Activated T-helper 17 cell treated with anti-CD3 and anti-CD28 coated beads, Interleukin-2, amount 50 U/mL, for 72 hours (primary cell): ENCODE data around the gene CDH23. TPM values are rescaled to one million over a fixed set of nuclear protein-coding genes. Genes with fewer than 3 reads are reported as not detected.

Experiments used
- ATAC-seq: fragments of 150-1000 bp; cut with Tn5 transposase; replicated peaks from 2 replicates; pipeline ENCODE4 v1.10.0; 2021; ENCODE audit warnings: mild to moderate bottlenecking, moderate library complexity
- H3K27ac Mint-ChIP-seq: one replicate; pipeline ENCODE4 v1.8.0; 2022; ENCODE audit warnings: mixed read lengths
- H3K27me3 Mint-ChIP-seq: one replicate; pipeline ENCODE4 v1.8.0; 2022; ENCODE audit warnings: mixed read lengths
- H3K36me3 Mint-ChIP-seq: one replicate; pipeline ENCODE4 v1.8.0; 2022; ENCODE audit warnings: low read depth, mild to moderate bottlenecking, mixed read lengths
- H3K4me1 Mint-ChIP-seq: one replicate; pipeline ENCODE4 v1.8.0; 2022; ENCODE audit warnings: mixed read lengths
- H3K4me3 Mint-ChIP-seq: one replicate; pipeline ENCODE4 v1.8.0; 2022; ENCODE audit warnings: mild to moderate bottlenecking, mixed read lengths
- H3K9me3 Mint-ChIP-seq: one replicate; pipeline ENCODE4 v1.8.0; 2022; ENCODE audit warnings: mixed read lengths
- total RNA-seq, 2 donors: library from RNA; stranded (reverse); gene quantifications; one replicate each; pipeline ENCODE4 v1.2.3, GENCODE V29; 2022

CDH23 gene
- total RNA-seq, 2 donors from 2014 or later: 0.09 to 16.2 TPM

DNA sequence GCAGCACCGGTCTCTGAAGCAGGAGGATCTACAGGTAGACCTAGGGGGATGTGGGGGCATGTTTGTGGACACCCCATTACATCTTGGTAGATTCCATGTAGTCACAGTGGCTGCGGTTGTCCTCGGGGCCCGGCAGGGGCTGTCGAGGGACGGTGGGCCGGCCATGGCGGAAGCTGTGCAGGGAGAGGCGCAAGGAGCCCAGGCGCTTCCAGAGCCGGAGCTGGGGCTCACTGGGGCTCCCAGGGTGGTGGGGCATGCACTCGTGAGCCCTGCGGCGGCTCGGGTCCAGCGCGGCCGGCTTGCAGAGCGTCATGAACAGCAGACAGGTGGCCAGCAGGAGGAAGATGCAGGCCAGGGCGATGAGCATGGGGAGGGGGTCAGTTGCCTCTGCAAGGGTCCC, 319.1 kb downstream of the CDH23 start:
- Mint-ChIP-seq H3K4me3 (peak overlapping the region; percentile 89), H3K4me1 (peaks cover 29% of the 10 kb centered on the region), H3K36me3 (peaks cover 14% of the 10 kb centered on the region), H3K27me3 (no peaks in the 10 kb centered on the region), H3K27ac (peak overlapping the region; percentile 99), H3K9me3 (no peaks in the 10 kb centered on the region)
- no peak for ATAC-seq

DNA sequence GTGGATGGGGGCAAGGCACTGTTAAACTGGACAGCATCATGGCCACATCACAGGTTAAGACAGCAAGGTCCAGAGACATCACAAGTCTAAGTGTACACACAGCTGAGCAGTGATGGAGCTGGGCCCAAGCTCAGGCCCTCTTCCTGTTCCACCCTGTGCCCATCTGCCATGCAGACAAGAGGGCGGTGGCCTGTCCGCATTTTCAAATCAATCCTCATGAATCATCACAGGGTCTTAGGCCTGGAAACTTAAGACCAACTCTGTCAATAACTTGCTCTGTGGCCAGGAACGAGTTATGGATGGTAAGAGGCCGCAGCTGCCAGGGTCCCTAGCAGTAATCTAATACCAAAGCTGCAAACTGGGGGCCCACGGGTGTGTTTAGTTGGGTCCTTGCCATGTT, 319.7 kb downstream of the CDH23 start:
- no peak for ATAC-seq
- Mint-ChIP-seq H3K36me3 (peaks cover 14% of the 10 kb centered on the region), H3K4me1 (peaks cover 29% of the 10 kb centered on the region), H3K27me3 (no peaks in the 10 kb centered on the region), H3K4me3 (peak overlapping the region; percentile 89), H3K9me3 (no peaks in the 10 kb centered on the region), H3K27ac (peak overlapping the region; percentile 99)

DNA sequence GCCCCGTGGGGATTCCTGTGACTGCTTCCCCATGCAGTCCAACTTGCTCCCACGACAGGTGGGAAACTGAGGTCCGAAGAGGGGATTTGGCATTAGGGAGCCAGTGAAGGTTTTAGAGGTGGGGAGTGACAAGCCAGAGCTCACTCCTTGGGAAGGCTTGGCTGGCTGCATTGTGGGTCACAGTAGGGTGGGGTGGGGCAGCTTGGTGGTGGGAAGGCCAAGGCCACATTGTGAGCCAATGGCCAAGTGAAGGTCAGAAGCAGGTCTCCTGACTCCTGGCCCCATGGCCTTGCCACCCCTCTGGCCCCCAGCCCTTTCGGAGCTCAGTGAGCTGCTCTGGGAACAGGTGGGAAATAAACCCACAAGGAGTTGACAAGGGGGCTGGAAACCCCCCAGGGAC, 320.3 kb downstream of the CDH23 start:
- peaks cover 14% of the 10 kb centered on the region for H3K36me3 Mint-ChIP-seq
- no peaks in the 10 kb centered on the region for H3K9me3 Mint-ChIP-seq
- H3K27ac Mint-ChIP-seq: peak overlapping the region; percentile 56
- no peaks in the 10 kb centered on the region for H3K27me3 Mint-ChIP-seq
- H3K4me1 Mint-ChIP-seq: peaks cover 36% of the 10 kb centered on the region
- ATAC-seq: no peak
- H3K4me3 Mint-ChIP-seq: peak overlapping the region; percentile 32

DNA sequence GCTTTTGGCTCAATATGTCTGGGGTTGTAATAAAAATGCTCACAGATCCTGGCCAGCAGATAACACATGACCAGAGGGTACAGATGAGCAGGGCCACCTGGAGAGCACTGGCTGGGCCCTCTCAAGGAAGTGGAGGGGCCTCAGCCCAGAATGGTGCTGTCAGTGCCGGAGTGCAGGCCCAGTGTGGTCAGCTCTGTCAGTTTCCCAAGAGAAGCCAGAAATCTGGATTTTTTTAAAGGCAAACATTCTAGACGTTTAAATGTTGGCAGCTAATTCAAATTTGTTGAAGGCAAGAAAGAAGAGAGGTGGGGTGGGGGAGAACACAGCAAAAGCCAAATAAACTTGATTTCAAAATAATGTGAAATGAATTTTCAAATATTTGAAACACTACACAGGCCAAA, 320.8 kb downstream of the CDH23 start:
- no peaks in the 10 kb centered on the region for H3K9me3 Mint-ChIP-seq
- H3K27me3 Mint-ChIP-seq: no peaks in the 10 kb centered on the region
- peaks cover 41% of the 10 kb centered on the region for H3K4me1 Mint-ChIP-seq
- H3K27ac Mint-ChIP-seq: peak overlapping the region; percentile 56
- peaks cover 14% of the 10 kb centered on the region for H3K36me3 Mint-ChIP-seq
- H3K4me3 Mint-ChIP-seq: peak overlapping the region; percentile 32
- no peak for ATAC-seq

DNA sequence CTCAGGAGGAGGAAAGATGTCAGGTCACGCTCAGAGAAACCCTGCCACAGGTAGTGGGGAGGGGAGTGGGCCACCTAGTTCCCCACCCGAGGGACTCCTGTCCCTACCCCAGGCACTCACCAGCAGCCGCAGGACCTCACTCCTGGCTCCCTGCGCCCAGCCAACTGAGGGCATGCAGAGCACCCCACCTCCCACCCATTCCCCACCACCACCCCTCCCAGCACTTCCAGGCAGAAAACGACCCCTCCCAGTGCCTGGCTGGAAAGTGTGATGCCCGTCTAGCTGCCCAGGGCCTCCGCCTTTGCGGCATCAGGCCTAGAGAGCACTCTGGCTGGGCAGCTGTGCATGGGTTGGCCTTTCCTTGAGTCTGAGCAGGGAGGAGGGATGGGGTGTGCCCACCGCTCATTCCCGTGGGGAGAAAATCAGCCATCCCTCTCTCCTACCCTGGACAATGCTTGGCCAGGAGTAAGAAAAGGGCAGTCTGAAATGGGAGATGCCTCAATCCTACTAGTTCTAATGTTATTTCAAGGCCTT, 321.5 kb downstream of the CDH23 start:
- ATAC-seq: no peak
- Mint-ChIP-seq H3K27me3 (no peaks in the 10 kb centered on the region), H3K27ac (no peak overlapping the region)

DNA sequence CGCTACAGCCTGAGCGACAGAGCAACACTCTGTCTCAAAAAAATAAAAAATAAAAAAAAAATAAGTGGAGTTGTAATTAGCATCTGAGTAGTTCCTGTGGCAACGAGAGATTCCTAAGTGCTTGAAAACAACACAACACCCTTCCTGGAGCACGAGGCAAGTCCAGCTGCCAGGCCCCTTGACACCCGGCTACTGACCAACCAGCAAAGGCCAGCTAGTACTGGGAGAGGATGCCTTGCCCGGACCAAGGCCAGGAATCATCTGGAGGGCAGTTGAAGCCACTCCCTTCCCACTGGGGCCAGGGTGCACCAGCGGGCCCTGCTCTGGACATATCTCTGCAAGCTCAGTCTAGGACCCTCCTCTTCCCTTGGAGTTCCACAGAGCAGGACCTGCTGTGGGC, 322.3 kb downstream of the CDH23 start:
- peaks cover 14% of the 10 kb centered on the region for H3K36me3 Mint-ChIP-seq
- H3K27me3 Mint-ChIP-seq: no peaks in the 10 kb centered on the region
- H3K4me1 Mint-ChIP-seq: peaks cover 35% of the 10 kb centered on the region
- ATAC-seq: no peak
- no peaks in the 10 kb centered on the region for H3K9me3 Mint-ChIP-seq
- no peak overlapping the region for H3K4me3 Mint-ChIP-seq
- no peak overlapping the region for H3K27ac Mint-ChIP-seq

More for the DNA sequence above, 321.5 kb downstream of the CDH23 start:
- no peak overlapping the region for H3K4me3 Mint-ChIP-seq
- H3K36me3 Mint-ChIP-seq: peaks cover 14% of the 10 kb centered on the region
- no peaks in the 10 kb centered on the region for H3K9me3 Mint-ChIP-seq
- H3K4me1 Mint-ChIP-seq: peaks cover 39% of the 10 kb centered on the region

DNA sequence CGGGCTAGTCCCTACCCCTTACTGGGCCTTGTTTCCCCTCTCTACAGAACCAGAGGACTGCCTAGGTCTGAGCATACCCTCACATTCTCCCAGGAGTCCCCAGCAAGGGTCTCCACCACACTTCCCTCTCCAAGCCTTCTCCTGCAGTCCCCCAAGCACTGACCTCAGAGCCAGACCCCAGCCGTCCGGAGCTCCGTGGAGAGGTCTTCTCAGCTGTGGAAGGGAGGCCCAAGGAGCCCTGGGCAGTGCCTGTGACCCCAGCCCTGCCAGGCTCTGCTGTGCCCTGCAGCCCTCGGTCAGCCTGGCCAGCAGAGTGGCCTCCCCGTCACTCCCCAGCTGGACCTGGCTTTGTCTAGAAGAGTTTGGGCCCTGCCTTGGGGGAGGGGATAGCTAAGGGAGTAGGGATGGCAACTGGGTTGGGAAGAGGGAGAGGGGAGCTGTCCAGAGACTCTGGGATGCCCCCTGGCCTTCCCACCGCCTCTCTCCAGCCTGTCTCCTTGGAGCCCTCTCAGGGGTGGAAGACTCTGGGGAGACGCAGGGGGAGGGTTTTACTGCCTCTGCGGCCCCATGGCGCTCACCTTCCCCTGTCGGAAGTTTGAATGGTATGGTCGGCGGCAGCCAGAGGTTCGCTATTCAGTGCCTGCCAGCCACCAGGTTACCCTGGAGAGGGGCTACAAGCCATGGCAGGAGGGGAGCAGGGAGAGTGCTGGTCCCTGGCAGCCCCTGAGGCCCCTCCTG, 322.9 kb downstream of the CDH23 start, which contains the start of gene C10orf105:
C10orf105 (minus strand) TSS at position 315 of the 738 bp plus-strand sequence. CDS start 3,441 bp downstream, outside the sequence.
- H3K27me3 Mint-ChIP-seq: no peaks in the 10 kb centered on the region
- H3K36me3 Mint-ChIP-seq: peaks cover 8% of the 10 kb centered on the region
- ATAC-seq: no peak
- H3K4me3 Mint-ChIP-seq: no peak within 1 kb of the TSS
- no peaks in the 10 kb centered on the region for H3K9me3 Mint-ChIP-seq
- peak within 1 kb of the TSS; percentile 70 for H3K27ac Mint-ChIP-seq
- H3K4me1 Mint-ChIP-seq: peaks cover 30% of the 10 kb centered on the region

DNA sequence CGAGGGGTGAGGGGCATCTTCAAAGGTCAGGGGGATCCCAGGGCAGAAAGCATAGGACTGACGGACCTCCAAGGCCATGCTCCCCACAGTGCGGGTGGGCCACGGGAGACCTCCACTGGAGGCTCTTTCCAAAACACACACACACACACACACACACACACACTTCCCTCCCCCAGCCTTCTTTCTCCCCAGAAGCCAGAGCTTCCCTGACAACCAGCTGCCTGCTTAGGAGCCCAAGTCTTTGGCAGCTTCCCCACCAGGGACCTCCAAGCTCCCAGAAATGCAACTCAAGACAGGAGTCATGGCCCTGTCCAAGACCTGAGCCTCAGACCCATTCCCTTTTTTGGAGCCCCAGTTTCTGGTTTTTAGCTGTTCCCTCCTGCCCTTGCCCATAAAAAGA, 323.6 kb downstream of the CDH23 start:
- Mint-ChIP-seq H3K9me3 (no peaks in the 10 kb centered on the region), H3K4me3 (no peak overlapping the region), H3K4me1 (peaks cover 27% of the 10 kb centered on the region), H3K27me3 (no peaks in the 10 kb centered on the region), H3K27ac (peak overlapping the region; percentile 70), H3K36me3 (peaks cover 5% of the 10 kb centered on the region)
- ATAC-seq: no peak

DNA sequence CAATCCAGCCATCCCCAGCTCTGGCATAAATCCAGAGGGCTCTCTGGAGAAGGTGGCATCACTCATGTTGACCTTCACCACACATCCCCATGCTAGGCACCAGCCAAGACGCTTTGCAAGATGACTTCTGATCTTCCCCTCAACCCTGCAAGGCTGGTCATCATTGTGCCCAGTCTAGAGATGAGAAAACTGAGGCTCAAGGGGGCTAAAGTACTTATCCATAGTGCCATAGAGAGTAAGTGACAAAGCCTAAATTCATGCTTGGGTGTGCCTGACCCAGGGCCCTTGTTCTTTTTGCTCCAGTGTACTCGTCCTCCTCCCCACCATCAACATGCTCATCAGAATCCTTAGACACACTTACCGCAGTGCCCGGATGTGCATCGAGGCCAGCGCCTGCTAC, 324.6 kb downstream of the CDH23 start:
- H3K27me3 Mint-ChIP-seq: no peaks in the 10 kb centered on the region

DNA sequence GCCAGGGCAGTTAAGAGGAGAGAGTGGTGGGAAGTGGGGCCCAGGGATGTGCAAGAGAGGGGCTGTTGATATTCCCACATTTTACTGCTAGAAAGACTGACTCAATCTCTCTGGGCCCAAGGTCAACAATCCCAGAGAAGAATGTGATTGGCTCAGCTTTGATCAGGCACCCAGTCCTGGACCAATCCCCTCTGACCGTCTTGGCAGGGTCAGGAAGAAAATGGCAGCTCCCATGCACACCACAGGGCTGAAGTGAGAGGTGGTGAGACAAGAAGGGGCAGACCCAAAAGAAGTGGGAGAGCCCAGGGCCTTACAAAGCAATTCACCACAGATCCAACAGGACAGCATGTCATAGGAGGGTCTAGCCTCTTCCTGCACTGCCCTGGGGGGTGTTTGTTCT, 326.1 kb downstream of the CDH23 start:
- H3K9me3 Mint-ChIP-seq: no peaks in the 10 kb centered on the region

More for the DNA sequence above, 324.6 kb downstream of the CDH23 start:
- ATAC-seq: no peak
- Mint-ChIP-seq H3K4me1 (peaks cover 27% of the 10 kb centered on the region), H3K9me3 (no peaks in the 10 kb centered on the region), H3K36me3 (no peaks in the 10 kb centered on the region), H3K27ac (peak overlapping the region; percentile 98), H3K4me3 (no peak overlapping the region)

DNA sequence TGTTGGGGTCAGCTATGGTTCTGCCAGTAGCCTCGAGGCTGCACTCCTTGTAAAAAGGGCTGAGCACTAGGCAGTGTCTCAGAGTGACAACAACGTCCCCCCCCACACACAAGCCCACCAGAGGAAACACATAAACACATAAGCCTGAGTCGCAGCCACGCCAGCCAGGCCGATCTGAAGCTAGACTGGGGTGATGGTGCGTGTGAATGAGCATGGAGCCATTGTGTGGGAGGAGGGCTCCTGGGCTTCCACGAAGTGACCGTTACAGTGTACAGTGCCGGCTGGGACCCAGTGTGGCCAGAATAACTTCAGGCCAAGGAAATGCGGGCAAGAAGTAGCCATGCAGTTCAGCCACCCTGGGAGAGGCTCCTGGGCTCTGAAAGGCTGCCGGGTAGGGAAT, 326.6 kb downstream of the CDH23 start:
- Mint-ChIP-seq H3K27ac (peak overlapping the region; percentile 98), H3K27me3 (no peaks in the 10 kb centered on the region), H3K4me1 (peaks cover 38% of the 10 kb centered on the region), H3K4me3 (peak overlapping the region; percentile 90), H3K36me3 (no peaks in the 10 kb centered on the region), H3K9me3 (no peaks in the 10 kb centered on the region)
- ATAC-seq: no peak

More for the DNA sequence above, 326.1 kb downstream of the CDH23 start:
- Mint-ChIP-seq H3K27ac (peak overlapping the region; percentile 98), H3K4me3 (peak overlapping the region; percentile 90), H3K27me3 (no peaks in the 10 kb centered on the region), H3K36me3 (no peaks in the 10 kb centered on the region), H3K4me1 (peaks cover 37% of the 10 kb centered on the region)
- no peak for ATAC-seq

DNA sequence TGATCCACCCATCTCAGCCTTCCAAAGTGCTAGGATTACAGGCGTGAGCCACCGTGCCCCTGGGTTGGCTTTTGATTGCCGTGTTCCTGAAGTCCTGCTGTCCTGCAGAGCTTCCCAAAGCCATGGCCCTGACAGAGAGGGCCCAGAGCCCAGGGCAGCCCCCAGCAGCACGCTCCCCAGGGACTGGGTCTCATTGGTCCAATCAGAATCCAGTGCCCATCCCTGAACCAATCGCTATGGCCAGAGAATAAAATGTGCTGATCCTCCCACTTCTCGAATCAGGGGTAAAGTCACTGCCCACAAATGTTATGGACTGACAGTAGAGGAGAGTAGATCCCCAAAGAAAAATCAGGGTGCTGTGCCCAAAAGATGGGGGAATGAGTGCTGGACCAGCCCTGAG, 327.8 kb downstream of the CDH23 start:
- no peak for ATAC-seq
- Mint-ChIP-seq H3K4me1 (peaks cover 38% of the 10 kb centered on the region), H3K27ac (peak overlapping the region; percentile 98), H3K9me3 (no peaks in the 10 kb centered on the region), H3K36me3 (no peaks in the 10 kb centered on the region), H3K4me3 (peak overlapping the region; percentile 90), H3K27me3 (no peaks in the 10 kb centered on the region)

DNA sequence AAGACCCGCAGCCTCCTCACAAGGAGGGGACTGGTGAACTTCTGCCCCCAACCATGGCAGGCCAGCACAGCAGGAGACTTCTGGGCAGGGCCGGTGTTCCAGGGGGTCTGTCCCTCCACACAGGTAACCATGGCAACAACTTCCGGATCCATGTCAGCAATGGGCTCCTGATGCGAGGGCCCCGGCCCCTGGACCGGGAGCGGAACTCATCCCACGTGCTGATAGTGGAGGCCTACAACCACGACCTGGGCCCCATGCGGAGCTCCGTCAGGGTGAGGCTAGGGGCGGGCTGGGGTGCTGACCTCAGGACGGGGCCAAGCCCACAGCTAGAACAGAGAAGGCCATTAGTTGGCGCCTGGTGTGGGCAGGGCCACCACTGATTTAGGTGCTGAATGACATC, 328.5 kb downstream of the CDH23 start:
- no peaks in the 10 kb centered on the region for H3K36me3 Mint-ChIP-seq
- no peaks in the 10 kb centered on the region for H3K27me3 Mint-ChIP-seq
- H3K9me3 Mint-ChIP-seq: no peaks in the 10 kb centered on the region
- H3K4me1 Mint-ChIP-seq: peaks cover 38% of the 10 kb centered on the region
- peak overlapping the region; percentile 90 for H3K4me3 Mint-ChIP-seq
- H3K27ac Mint-ChIP-seq: peak overlapping the region; percentile 98
- no peak for ATAC-seq

DNA sequence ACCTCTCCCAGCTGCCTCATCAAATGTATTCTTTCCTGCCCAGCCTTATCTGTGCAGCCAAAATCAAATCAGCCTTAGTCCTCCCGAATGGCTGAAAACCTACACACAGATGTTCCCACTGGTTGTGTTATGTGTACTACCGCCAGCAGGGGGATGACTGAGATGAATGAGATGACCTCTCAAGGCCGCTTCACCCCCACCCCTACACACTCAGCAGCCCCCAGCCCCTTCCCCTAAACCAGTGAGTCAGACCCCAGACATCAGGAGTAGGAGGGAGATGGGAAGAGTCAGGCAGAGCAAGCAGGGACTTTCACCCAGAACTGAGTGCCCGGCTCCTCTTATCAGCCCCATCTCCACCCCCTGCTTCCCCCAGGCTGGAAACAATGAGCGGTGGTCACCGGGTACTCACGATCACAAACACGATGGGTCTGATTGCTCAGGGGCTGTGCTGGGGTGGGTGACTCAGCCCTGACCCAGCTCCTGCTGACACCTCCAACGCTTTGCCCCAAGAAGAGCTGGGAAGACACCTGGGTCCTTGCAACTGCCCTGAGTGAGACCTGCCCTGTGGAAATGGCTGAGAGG, 329.4 kb downstream of the CDH23 start:
- H3K9me3 Mint-ChIP-seq: no peaks in the 10 kb centered on the region
- peaks cover 38% of the 10 kb centered on the region for H3K4me1 Mint-ChIP-seq
- H3K4me3 Mint-ChIP-seq: peak overlapping the region; percentile 90
- no peaks in the 10 kb centered on the region for H3K27me3 Mint-ChIP-seq
- ATAC-seq: peak; percentile 75
- no peaks in the 10 kb centered on the region for H3K36me3 Mint-ChIP-seq
- H3K27ac Mint-ChIP-seq: peak overlapping the region; percentile 98

DNA sequence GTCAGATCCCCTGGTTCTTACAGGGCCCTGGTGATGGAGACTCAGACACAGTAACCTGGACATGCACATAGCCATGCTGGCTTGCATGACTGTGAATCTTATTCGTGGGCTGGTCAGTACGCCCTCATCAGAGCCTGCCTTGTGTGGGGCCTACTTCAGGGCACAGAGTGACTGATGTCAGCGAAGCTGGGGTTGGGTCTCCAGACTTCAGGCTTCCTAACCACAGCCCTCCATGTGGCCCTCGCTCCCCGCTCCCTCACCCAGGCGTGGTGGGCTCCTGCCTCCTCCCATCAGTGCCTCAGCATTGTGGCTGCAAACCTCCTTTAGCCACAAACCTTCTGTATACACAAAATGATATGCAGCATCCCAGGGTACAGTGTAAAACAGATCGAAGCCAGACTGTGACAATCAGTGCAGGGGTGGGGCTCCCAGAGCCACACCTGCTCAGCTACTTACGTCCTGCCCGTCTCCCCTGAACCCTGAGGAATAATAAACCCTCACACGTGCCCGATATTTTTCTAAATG, 329.9 kb downstream of the CDH23 start:
- peak; percentile 47 for ATAC-seq
- Mint-ChIP-seq H3K4me3 (peak overlapping the region; percentile 90), H3K36me3 (no peaks in the 10 kb centered on the region), H3K27me3 (no peaks in the 10 kb centered on the region), H3K9me3 (no peaks in the 10 kb centered on the region), H3K27ac (peak overlapping the region; percentile 98), H3K4me1 (peaks cover 36% of the 10 kb centered on the region)
